Activated CD4-positive, alpha-beta T cell treated with anti-CD3 and anti-CD28 coated beads, Interleukin-2, Interleukin-4, amounts not matched to agents 100 ng/mL and 50 ng/mL, durations not matched to agents 16 hours and 8 hours (primary cell): ENCODE data around the gene PAGE2.
"Not testable (repeated sequence)": the region's sequence is repeated elsewhere in the genome, so short reads cannot be mapped to it uniquely, and the experiment has no call there.

ENCODE experiments used
- DNase-seq: peaks from one replicate; pipeline ENCODE4 v3.0.0-alpha.2; 2020; ENCODE audit warnings: low spot score

PAGE2 gene

DNA sequence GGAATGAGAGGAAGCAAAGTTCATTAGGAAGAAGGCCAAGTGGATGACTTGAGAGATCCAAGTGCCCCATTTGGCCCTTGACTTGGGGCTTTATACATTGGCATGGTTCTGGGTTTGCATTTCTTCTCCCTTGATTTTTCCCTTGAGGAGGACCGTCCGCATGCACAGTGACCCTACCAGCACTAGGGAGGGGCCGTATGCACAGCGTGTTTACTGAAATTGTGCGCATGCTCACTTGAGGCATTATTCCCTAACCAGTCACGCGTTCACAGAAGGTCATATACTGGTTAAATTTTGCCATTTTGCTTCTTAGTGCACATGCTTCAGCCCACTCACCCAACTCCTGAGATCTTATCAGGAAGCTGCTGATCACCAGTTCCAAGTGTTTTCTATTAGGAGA, 35.1 kb downstream of the PAGE2 start:
- DNase-seq = no peak

DNA sequence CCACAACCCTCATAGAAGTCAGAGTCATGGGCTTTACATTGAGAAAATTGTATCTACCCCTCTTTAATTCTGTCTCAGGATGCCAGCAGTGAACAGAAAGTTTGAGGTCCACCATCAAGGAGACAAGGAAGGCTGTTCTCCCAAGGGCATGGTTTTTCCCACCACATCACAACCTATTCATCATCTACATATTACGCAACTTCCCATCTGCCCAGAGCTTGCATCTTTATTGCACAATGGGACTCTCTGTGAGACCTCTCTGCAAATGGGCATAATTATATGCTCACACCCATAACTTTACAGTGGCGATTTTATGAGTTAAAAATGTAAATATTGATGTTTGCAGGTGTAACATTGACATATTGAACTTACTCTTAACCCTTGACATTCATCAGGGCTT, 38.9 kb downstream of the PAGE2 start:
- DNase-seq = no peak

DNA sequence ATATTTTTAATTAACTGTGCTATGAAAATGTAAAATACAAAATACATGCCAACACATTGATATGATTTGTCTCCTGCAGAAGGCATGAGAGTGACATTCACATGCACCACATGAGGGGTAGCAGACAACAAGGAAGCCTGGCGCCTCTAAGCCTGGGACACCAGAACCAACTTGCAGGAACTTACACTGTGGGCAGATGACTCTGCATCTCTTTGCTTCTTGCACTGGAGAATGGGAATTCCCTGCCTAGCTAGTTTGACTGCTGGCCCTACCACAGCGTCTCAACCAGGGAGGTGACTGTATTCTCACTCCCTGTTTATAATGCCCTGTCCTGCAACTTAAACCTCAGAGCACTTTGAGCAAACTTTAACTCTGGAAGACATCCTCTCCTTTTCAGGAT, 40.5 kb downstream of the PAGE2 start:
- DNase-seq = no peak

DNA sequence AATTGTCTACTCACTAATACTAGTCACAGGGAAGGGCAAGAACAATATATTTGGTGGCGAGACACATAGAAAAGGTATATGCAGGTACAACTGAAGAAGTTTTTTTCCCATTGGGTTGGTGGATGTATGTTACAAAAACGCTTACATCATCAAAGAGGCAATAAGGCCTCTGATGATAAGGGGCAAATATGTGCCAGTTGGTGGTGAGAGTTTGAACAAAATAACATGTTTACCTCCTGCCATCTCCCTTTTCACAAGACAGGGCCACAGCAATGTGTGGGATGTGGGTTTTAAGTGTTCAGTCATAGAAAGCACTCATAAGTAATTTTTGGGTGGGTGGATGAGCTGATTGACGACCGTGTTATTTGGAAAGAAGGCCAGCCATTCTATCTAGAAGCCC, 41.7 kb downstream of the PAGE2 start:
- no peak for DNase-seq

DNA sequence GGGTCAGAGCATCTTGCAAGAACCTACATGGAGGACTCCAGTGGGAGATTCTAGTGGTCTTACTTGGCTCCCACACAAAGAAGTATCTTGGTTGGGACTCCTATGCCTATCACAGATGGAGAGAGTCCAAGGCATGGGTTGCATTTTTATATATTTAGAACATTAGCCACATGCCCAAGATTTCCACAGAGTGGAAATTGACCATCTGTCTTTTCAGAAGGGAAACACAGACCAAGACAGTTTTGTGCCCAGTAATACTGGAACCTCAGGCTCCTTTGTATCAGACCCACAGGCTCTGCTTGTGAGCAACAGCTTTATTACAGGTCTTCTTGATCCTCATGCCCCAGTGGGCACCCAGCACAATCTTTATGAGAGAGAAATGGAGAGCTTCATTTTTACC, 43.6 kb downstream of the PAGE2 start:
- no peak for DNase-seq

DNA sequence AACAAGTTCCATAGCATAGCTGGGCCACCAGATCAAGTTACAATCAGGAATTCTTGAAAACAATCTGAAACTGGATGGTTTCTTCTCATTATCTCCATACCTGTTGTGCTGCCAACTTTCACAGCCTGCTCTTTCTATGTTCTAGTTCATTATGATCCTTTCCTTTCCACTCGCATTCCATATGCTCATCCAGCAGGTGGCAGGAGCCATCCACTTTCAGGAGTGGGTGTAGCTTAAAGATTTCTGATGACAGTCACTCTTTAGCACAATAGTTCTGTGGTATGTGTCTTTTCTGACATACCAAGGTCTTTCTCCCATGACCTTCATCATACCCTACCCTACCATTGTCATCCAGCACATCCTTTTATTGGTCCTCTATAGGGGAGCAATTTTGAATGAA, 46.4 kb downstream of the PAGE2 start:
- peak; percentile 8 for DNase-seq

DNA sequence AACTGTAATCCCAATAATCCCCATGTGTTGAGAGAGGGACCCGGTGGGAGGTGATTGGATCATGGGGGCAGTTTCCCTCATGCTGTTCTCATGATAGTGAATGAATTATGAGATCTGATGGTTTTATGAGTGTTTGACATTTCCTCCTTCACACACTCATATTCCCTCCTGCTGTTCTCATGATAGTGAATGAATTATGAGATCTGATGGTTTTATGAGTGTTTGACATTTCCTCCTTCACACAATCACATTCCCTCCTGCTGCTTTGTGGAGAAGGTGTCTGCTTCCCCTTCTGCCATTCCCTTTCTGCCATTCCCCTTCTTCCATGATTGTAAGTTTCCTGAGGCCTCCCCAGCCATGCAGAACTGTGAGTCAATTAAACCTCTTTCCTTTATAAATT, 52.0 kb downstream of the PAGE2 start:
- not testable (repeated sequence) for DNase-seq
